ENCODE results near the gene SUPV3L1. TPM values are rescaled to one million over a fixed set of nuclear protein-coding genes. Genes with fewer than 3 reads are reported as not detected.

Gene SUPV3L1
- total RNA-seq, 1 donor from 2014 or later: 36.8 TPM

DNA sequence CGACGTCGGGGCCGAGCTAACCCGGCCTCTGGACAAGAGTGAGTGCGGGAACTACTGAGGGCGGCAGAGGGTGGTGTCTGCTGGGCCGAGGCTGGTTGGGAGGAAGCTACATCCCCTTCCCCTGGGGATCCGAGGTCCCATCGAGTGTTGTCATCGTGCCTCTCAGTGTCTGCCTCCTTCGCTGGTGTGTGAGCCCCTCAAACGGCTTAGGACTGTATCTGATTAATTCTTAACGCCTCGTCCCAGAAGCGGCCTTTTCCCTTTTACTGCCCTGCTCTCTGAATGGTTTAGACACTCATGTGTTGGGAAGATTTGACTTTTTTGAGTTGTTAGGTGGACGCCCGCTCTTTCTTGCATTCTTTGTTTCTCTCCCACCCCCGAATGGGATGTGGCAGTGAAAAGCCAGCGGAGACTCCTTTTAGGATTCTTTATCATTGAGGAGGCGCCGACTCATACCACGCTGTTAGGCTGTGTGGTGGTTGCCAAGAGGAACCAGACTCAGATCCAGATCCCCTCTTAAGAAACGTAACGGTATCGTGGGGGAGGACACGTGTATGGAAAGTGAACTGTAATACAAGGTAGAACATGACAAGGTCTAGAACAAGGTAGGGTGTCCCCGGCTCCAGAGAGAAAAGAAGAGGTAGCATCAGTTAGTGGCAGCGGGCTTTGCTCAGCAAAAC, 631 bp downstream of the SUPV3L1 start:
- H3K27me3 ChIP-seq (ENCODE audit: low read depth): no peaks in the 10 kb centered on the region
- peaks cover 8% of the 10 kb centered on the region for H3K36me3 ChIP-seq
- TF ChIP-seq, protein P1, sequence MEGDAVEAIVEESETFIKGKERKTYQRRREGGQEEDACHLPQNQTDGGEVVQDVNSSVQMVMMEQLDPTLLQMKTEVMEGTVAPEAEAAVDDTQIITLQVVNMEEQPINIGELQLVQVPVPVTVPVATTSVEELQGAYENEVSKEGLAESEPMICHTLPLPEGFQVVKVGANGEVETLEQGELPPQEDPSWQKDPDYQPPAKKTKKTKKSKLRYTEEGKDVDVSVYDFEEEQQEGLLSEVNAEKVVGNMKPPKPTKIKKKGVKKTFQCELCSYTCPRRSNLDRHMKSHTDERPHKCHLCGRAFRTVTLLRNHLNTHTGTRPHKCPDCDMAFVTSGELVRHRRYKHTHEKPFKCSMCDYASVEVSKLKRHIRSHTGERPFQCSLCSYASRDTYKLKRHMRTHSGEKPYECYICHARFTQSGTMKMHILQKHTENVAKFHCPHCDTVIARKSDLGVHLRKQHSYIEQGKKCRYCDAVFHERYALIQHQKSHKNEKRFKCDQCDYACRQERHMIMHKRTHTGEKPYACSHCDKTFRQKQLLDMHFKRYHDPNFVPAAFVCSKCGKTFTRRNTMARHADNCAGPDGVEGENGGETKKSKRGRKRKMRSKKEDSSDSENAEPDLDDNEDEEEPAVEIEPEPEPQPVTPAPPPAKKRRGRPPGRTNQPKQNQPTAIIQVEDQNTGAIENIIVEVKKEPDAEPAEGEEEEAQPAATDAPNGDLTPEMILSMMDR (IDR thresholded peaks at IDR 0.05; ENCODE audit: borderline replicate concordance): no peak
- H3K4me1 ChIP-seq: peaks cover 45% of the 10 kb centered on the region
- no peaks in the 10 kb centered on the region for H3K9me3 ChIP-seq (replicated peaks)
- H3K4me3 ChIP-seq: peak overlapping the region; percentile 85
- H3K27ac ChIP-seq (replicated peaks): peak overlapping the region; percentile 97
- intact Hi-C loops (cut with micrococcal nuclease): no loop called here
- DNase-seq: no peak

DNA sequence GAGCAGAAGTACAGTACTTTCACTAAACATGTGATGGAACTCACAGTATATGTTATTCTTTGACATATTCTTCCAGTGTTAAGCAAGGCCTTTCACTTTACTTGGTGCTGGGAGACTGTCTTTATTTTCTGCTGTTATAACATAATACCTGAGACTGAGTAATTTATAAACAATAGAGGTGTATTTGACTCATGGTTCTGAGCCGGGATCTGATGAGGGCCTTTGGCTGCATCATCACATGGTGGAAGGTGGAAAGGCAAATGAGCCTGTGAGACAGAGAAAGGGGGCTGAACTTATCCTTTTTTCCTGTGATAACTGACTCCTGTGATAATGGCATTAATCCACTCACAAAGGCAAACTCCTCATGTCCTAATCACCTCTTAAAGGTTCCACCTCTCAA, 1.4 kb downstream of the SUPV3L1 start:
- TF ChIP-seq, protein P1 (IDR thresholded peaks at IDR 0.05; ENCODE audit: borderline replicate concordance): no peak
- no peak overlapping the region for H3K27ac ChIP-seq (replicated peaks)
- intact Hi-C loops (cut with micrococcal nuclease): no loop called here

DNA sequence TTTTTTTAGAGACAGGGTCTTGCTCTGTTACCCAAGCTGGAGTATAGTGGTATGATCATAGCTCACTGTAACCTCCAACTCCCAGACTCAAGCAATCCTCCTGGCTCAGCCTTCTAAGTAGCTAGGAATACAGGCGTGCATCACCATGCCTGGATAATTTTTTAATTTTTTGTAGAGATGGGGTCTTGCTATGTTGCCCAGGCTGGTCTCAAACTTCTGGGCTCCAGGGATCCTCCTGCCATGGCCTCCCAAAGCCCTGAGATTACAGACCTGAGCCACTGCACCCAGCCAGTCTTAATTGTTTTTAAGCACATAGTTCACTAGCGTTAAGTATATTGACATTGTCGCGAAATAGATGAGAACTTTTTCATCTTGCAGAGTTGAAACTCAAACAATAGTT, 2.0 kb downstream of the SUPV3L1 start:
- intact Hi-C loops (cut with micrococcal nuclease): no loop called here

More for the DNA sequence above, 1.4 kb downstream of the SUPV3L1 start:
- Histone ChIP-seq H3K27me3 (ENCODE audit: low read depth) (no peaks in the 10 kb centered on the region), H3K9me3 (replicated peaks) (no peaks in the 10 kb centered on the region), H3K4me1 (peaks cover 45% of the 10 kb centered on the region), H3K4me3 (peak overlapping the region; percentile 85), H3K36me3 (peaks cover 16% of the 10 kb centered on the region)
- no peak for DNase-seq

DNA sequence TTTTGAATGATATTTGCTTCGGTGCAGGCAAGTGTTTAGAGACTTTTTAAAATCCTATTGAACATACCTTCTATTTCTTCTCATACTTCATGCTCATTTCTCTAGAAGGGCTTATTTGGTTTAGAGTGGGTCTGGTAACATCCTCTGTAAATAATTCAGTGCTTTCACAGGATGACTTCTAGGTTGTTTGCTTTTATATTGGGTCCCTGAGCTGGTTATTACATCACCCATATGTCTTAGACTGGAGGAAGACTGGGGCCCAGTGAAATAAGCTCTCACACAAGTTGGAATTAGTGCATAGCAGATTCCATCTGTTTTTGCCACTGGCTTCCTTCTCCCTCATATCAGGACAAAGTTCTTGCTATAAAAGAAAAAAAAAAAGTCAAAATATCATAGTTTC, 6.5 kb downstream of the SUPV3L1 start:
- peaks cover 63% of the 10 kb centered on the region for H3K36me3 ChIP-seq
- TF ChIP-seq, protein P1 (IDR thresholded peaks at IDR 0.05; ENCODE audit: borderline replicate concordance): no peak
- H3K27me3 ChIP-seq (ENCODE audit: low read depth): no peaks in the 10 kb centered on the region
- no peaks in the 10 kb centered on the region for H3K9me3 ChIP-seq (replicated peaks)
- no peak overlapping the region for H3K27ac ChIP-seq (replicated peaks)
- intact Hi-C loops (cut with micrococcal nuclease): no loop called here
- H3K4me1 ChIP-seq: peaks cover 23% of the 10 kb centered on the region
- no peak for DNase-seq
- no peak overlapping the region for H3K4me3 ChIP-seq

More for the DNA sequence above, 2.0 kb downstream of the SUPV3L1 start:
- TF ChIP-seq, protein P1 (IDR thresholded peaks at IDR 0.05; ENCODE audit: borderline replicate concordance): no peak
- Histone ChIP-seq H3K9me3 (replicated peaks) (no peaks in the 10 kb centered on the region), H3K36me3 (peaks cover 22% of the 10 kb centered on the region), H3K27ac (replicated peaks) (no peak overlapping the region), H3K4me1 (peaks cover 45% of the 10 kb centered on the region), H3K27me3 (ENCODE audit: low read depth) (no peaks in the 10 kb centered on the region), H3K4me3 (peak overlapping the region; percentile 85)
- DNase-seq: no peak

DNA sequence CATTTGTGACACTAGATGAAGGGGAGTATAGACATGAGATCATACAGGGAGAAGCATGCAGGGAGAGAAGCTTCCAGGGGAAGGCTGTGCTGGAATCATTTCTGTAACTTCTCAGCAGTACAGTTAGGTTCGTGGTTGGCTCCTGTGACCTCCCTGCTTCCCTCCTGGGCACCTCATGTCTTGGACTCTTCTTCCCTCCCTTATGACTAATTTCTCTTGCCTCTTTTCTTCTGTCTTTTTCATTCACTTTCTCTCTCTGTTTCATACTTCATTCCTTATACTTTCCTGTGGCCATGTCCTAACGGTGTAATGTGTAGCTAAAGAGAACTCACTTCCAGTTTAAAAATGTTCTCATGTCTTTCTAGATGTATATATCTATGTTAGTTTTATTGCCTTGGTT, 21.0 kb downstream of the SUPV3L1 start:
- no peak overlapping the region for H3K27ac ChIP-seq (replicated peaks)
- intact Hi-C loops (cut with micrococcal nuclease): no loop called here

More for the DNA sequence above, 21.0 kb downstream of the SUPV3L1 start:
- no peak for DNase-seq
- Histone ChIP-seq H3K9me3 (replicated peaks) (no peaks in the 10 kb centered on the region), H3K4me3 (no peak overlapping the region), H3K27me3 (ENCODE audit: low read depth) (no peaks in the 10 kb centered on the region), H3K4me1 (no peaks in the 10 kb centered on the region), H3K36me3 (peaks cover 94% of the 10 kb centered on the region)
- TF ChIP-seq, protein P1 (IDR thresholded peaks at IDR 0.05; ENCODE audit: borderline replicate concordance): no peak
